Vagina (tissue), 2 donors: ENCODE data around the gene EHD2.

ENCODE experiments used
- POLR2A ChIP-seq, 2 donors: fragments of 450-650 bp; IDR thresholded peaks; one replicate each; pipeline ENCODE4 v1.6.1; 2017; ENCODE audit warnings: antibody characterized with exemption in 2 of 2, mild to moderate bottlenecking in 2 of 2, moderate library complexity in 2 of 2
- POLR2AphosphoS5 ChIP-seq, 2 donors: sonication (generic); formaldehyde crosslinking; IDR thresholded peaks; one replicate each; pipeline ENCODE4 v1.9.0; 2017; ENCODE audit warnings: antibody characterized with exemption in 2 of 2, mild to moderate bottlenecking in 2 of 2, low read depth in 1 of 2; ENCODE audit not compliant: insufficient read depth in 1 of 2
- TF ChIP-seq, protein P1 (sequence below), 3 experiments: fragments of 450-650 bp in 2 of 3; fragments of 200-600 bp in 1 of 3; sonication (generic) in 1 of 3; IDR thresholded peaks; one replicate each; pipeline ENCODE4 v1.5.1; 2017 to 2019; ENCODE audit warnings: antibody characterized with exemption in 3 of 3, mild to moderate bottlenecking in 2 of 3, moderate library complexity in 2 of 3

DNA sequence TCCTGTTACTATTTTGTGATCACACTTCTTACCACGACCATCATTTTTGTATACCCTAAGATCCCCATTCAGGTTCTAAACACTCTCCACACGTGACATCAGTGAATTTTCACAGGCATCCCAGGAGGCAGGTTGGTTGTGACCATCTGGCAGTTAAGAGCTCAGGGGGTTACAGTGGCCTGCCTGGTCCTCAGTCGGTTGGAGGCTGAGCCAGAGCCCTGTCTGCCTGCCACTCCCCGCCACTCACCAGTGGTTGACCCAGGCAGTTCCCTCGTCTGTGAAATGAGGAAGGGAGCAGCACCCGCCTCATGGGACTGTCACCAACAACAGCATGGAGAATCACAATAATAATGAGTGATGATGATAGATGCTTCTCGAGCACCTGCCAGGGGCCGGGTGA lies 36.4 kb upstream of the EHD2 start:
- TF ChIP-seq, protein P1, sequence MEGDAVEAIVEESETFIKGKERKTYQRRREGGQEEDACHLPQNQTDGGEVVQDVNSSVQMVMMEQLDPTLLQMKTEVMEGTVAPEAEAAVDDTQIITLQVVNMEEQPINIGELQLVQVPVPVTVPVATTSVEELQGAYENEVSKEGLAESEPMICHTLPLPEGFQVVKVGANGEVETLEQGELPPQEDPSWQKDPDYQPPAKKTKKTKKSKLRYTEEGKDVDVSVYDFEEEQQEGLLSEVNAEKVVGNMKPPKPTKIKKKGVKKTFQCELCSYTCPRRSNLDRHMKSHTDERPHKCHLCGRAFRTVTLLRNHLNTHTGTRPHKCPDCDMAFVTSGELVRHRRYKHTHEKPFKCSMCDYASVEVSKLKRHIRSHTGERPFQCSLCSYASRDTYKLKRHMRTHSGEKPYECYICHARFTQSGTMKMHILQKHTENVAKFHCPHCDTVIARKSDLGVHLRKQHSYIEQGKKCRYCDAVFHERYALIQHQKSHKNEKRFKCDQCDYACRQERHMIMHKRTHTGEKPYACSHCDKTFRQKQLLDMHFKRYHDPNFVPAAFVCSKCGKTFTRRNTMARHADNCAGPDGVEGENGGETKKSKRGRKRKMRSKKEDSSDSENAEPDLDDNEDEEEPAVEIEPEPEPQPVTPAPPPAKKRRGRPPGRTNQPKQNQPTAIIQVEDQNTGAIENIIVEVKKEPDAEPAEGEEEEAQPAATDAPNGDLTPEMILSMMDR (IDR thresholded peaks at IDR 0.05), result no peak
- TF ChIP-seq POLR2AphosphoS5 (IDR thresholded peaks at IDR 0.05; ENCODE audit: insufficient read depth in 1 of 2, low read depth in 1 of 2) (no peak), POLR2A (IDR thresholded peaks at IDR 0.05) (no peak)
